HG03064 (cell line): ENCODE results near the gene KNSTRN.
A peak's percentile ranks its signal among the peaks of the same experiment; 100 is the strongest.

Experiments used
- ATAC-seq: cut with Tn5 transposase; IDR thresholded peaks from one replicate; pipeline ENCODE4 v1.9.1; 2021; ENCODE audit warnings: low read depth; ENCODE audit not compliant: unreplicated experiment

The KNSTRN gene

GRCh38 chr15:40345225-40345866 lies 37.2 kb upstream of the KNSTRN start:
- ATAC-seq = no peak

GRCh38 chr15:40345867-40346578 lies 36.5 kb upstream of the KNSTRN start:
- no peak for ATAC-seq

- ATAC-seq = no peak
Observed at GRCh38 chr15:40346579-40347558, 35.7 kb upstream of the KNSTRN start.

- no peak for ATAC-seq
Observed at GRCh38 chr15:40347559-40348473, 34.7 kb upstream of the KNSTRN start.

- no peak for ATAC-seq
Observed at GRCh38 chr15:40348474-40348870, 34.0 kb upstream of the KNSTRN start.

GRCh38 chr15:40349163-40349562 lies 33.4 kb upstream of the KNSTRN start:
- no peak for ATAC-seq

- no peak for ATAC-seq
Observed at GRCh38 chr15:40352281-40352901, 30.1 kb upstream of the KNSTRN start.

GRCh38 chr15:40353697-40354096 lies 28.8 kb upstream of the KNSTRN start:
- no peak for ATAC-seq

GRCh38 chr15:40354408-40355171 lies 27.9 kb upstream of the KNSTRN start:
- ATAC-seq = no peak

GRCh38 chr15:40355976-40356585 lies 26.4 kb upstream of the KNSTRN start:
- ATAC-seq = no peak

GRCh38 chr15:40357246-40357645 lies 25.3 kb upstream of the KNSTRN start:
- ATAC-seq = no peak

GRCh38 chr15:40357723-40358470 lies 24.6 kb upstream of the KNSTRN start, which contains the start of gene DISP2:
DISP2 (plus strand) TSS chr15:40358219; CDS start chr15:40358322, 103 bp downstream.
- ATAC-seq = peak; percentile 70

- ATAC-seq = peak; percentile 21
Observed at GRCh38 chr15:40358471-40359353, 23.8 kb upstream of the KNSTRN start.

GRCh38 chr15:40360015-40360414 lies 22.5 kb upstream of the KNSTRN start:
- ATAC-seq = no peak

- no peak for ATAC-seq
Observed at GRCh38 chr15:40361640-40362039, 20.9 kb upstream of the KNSTRN start.

GRCh38 chr15:40363611-40364010 lies 18.9 kb upstream of the KNSTRN start:
- ATAC-seq = no peak

GRCh38 chr15:40364251-40364650 lies 18.3 kb upstream of the KNSTRN start:
- no peak for ATAC-seq
